ENCODE results near the gene GAS2L1. TPM values are rescaled to one million over a fixed set of nuclear protein-coding genes. Genes with fewer than 3 reads are reported as not detected.

Gene GAS2L1
- total RNA-seq, 2 experiments from 2014 or later = not detected

DNA sequence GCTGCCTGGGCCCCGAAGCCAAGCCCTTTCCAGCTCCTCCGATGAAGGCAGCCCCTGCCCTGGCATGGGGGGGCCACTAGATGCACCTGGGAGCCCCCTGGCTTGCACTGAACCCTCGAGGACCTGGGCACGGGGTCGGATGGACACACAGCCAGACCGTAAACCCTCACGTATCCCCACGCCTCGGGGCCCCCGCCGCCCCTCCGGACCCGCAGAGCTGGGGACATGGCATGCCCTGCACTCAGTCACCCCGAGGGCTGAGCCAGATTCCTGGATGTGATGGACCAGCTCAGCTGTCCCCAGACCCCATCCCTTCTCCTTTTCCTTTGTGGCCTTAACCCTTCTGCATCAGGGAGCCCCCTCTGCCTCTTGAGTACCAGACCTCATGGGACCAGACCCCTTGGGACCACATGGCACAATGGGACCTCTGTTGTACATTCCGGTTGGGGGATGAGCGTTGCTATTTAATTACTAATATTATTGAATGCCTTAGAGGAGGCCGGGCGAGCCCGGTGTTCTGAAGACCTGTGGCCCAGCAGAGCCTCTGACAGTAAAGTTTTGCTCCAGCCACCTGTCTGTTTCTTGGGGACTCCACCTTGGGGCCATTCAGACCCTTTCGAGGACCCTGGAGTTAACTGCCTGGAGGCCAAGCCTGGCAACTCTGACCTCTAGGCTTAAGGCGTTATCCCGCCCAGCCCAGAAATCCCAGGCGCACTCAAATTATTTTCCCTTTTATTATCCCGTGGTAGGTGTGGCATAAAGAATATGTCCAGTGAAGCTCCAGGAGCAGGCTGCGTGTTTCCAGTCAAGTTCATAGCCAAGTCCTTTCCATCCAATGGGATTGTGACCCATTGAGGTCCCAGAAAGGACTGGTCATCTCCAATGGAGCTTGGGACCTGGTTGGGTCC, 6.0 kb downstream of the GAS2L1 start:
- peaks cover 12% of the 10 kb centered on the region for H3K36me3 ChIP-seq (ENCODE audit: insufficient read depth, low read length)
- no peak for DNase-seq (ENCODE audit: low spot score)
- no peaks in the 10 kb centered on the region for H4K20me1 ChIP-seq (ENCODE audit: insufficient read depth, low read length)
- no peak overlapping the region for H3K4me2 ChIP-seq (ENCODE audit: low read length)
- no peaks in the 10 kb centered on the region for H3K4me1 ChIP-seq (ENCODE audit: insufficient read depth, low read length, poor library complexity, severe bottlenecking)
- no peak overlapping the region for H3K27ac ChIP-seq (ENCODE audit: low read depth, low read length, poor library complexity, severe bottlenecking)
- CTCF ChIA-PET (ENCODE audit: unreplicated experiment) = no interaction called here
- intact Hi-C loops (cut with micrococcal nuclease; ENCODE audit: unreplicated experiment) = no loop called here
- POLR2A ChIA-PET = no interaction called here
- H3K9me3 ChIP-seq (ENCODE audit: low read length) = no peaks in the 10 kb centered on the region
- H3K4me3 ChIP-seq (ENCODE audit: low read depth, low read length, poor library complexity, severe bottlenecking) = no peak overlapping the region
- H3K9me2 ChIP-seq (ENCODE audit: insufficient read depth, low read length) = no peaks in the 10 kb centered on the region
- H3K79me2 ChIP-seq (ENCODE audit: insufficient read depth, low read depth, low read length) = no peaks in the 10 kb centered on the region
- BruUV-seq (replicated peaks) = no TSS peak
- TF ChIP-seq, protein P1, sequence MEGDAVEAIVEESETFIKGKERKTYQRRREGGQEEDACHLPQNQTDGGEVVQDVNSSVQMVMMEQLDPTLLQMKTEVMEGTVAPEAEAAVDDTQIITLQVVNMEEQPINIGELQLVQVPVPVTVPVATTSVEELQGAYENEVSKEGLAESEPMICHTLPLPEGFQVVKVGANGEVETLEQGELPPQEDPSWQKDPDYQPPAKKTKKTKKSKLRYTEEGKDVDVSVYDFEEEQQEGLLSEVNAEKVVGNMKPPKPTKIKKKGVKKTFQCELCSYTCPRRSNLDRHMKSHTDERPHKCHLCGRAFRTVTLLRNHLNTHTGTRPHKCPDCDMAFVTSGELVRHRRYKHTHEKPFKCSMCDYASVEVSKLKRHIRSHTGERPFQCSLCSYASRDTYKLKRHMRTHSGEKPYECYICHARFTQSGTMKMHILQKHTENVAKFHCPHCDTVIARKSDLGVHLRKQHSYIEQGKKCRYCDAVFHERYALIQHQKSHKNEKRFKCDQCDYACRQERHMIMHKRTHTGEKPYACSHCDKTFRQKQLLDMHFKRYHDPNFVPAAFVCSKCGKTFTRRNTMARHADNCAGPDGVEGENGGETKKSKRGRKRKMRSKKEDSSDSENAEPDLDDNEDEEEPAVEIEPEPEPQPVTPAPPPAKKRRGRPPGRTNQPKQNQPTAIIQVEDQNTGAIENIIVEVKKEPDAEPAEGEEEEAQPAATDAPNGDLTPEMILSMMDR (conservative IDR thresholded peaks at IDR 0.05; ENCODE audit: low read length) = no peak
- no peak for TF ChIP-seq EZH2phosphoT487 (IDR thresholded peaks at IDR 0.05; ENCODE audit: borderline replicate concordance, low read depth, low read length)
- no peak overlapping the region for H2AFZ ChIP-seq (ENCODE audit: low read length)

DNA sequence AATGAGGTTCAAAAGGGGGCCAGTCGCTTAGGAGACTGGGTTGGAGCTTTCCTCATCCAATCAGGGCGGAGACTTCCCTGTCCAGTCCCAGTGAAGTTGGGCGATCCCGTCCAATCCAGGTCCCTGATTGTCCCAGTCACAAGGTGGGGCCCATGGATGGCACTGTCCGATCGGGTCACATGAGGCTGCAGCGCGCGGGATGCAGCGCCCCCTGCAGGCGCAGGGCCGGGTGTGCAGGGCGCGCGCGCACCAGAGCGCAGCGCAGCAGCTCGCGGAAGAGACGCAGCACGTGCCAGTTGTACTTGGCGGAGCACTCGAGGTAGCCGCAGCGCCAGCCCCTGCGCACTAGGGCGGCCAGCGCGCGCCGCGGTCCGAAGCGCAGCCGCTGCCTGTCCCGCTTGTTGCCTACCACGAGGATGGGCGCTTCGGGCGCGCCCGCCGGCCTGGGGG, 6.7 kb downstream of the GAS2L1 start:
- no peak overlapping the region for H2AFZ ChIP-seq (ENCODE audit: low read length)
- H3K9me3 ChIP-seq (ENCODE audit: low read length) = no peaks in the 10 kb centered on the region
- ChIA-PET CTCF (ENCODE audit: unreplicated experiment) (no interaction called here), POLR2A (no interaction called here)
- no peaks in the 10 kb centered on the region for H3K9me2 ChIP-seq (ENCODE audit: insufficient read depth, low read length)
- H3K4me2 ChIP-seq (ENCODE audit: low read length) = no peak overlapping the region
- peaks cover 17% of the 10 kb centered on the region for H3K36me3 ChIP-seq (ENCODE audit: insufficient read depth, low read length)
- H3K79me2 ChIP-seq (ENCODE audit: insufficient read depth, low read depth, low read length) = no peaks in the 10 kb centered on the region
- TF ChIP-seq, protein P1 (conservative IDR thresholded peaks at IDR 0.05; ENCODE audit: low read length) = peak; percentile 72
- TF ChIP-seq EZH2phosphoT487 (IDR thresholded peaks at IDR 0.05; ENCODE audit: borderline replicate concordance, low read depth, low read length) = no peak
- H3K27ac ChIP-seq (ENCODE audit: low read depth, low read length, poor library complexity, severe bottlenecking) = no peak overlapping the region
- BruUV-seq (replicated peaks) = no TSS peak
- no peaks in the 10 kb centered on the region for H3K4me1 ChIP-seq (ENCODE audit: insufficient read depth, low read length, poor library complexity, severe bottlenecking)
- DNase-seq (ENCODE audit: low spot score) = no peak
- no peaks in the 10 kb centered on the region for H4K20me1 ChIP-seq (ENCODE audit: insufficient read depth, low read length)
- intact Hi-C loops (cut with micrococcal nuclease; ENCODE audit: unreplicated experiment) = no loop called here
- H3K4me3 ChIP-seq (ENCODE audit: low read depth, low read length, poor library complexity, severe bottlenecking) = no peak overlapping the region

All from OCI-LY7 (cell line).